OCI-LY7 (cell line): ENCODE measurements around the gene GTF2I.
"Not testable (repeated sequence)": the region's sequence is repeated elsewhere in the genome, so short reads cannot be mapped to it uniquely, and the experiment has no call there.

Experiments
- EZH2phosphoT487 ChIP-seq: fragments of 200-600 bp; sonication (generic); IDR thresholded peaks from 2 replicates; pipeline ENCODE4 v1.6.1; 2018; ENCODE audit warnings: low read depth, borderline replicate concordance, mild to moderate bottlenecking, mixed run types, antibody characterized with exemption, low read length, moderate library complexity, mixed read lengths
- TF ChIP-seq, protein P1 (sequence below): fragments of 200-600 bp; sonication (generic); conservative IDR thresholded peaks from 2 replicates; pipeline ENCODE4 v1.5.1; 2014; ENCODE audit warnings: mild to moderate bottlenecking, antibody characterized with exemption, low read length, moderate library complexity, mixed read lengths

DNA sequence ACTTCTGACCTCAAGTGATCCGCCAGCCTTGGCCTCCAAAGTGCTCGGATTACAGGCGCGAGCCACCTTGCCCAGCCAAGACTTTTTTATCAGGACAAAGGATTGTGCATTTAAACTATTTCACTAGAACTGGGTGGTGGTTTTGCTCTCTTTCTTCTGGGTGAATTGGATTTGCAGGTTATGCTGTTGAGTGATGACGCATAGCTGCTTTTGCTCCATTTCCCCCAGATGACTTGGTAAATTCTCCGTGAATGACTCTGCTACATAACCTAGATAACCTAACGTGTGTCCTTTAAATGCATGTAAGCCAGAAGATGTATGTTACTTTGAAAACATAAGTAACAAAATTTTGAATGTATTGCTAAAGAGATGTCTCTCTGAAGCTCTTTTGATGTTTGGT lies 100.8 kb downstream of the GTF2I start:
- TF ChIP-seq, protein P1, sequence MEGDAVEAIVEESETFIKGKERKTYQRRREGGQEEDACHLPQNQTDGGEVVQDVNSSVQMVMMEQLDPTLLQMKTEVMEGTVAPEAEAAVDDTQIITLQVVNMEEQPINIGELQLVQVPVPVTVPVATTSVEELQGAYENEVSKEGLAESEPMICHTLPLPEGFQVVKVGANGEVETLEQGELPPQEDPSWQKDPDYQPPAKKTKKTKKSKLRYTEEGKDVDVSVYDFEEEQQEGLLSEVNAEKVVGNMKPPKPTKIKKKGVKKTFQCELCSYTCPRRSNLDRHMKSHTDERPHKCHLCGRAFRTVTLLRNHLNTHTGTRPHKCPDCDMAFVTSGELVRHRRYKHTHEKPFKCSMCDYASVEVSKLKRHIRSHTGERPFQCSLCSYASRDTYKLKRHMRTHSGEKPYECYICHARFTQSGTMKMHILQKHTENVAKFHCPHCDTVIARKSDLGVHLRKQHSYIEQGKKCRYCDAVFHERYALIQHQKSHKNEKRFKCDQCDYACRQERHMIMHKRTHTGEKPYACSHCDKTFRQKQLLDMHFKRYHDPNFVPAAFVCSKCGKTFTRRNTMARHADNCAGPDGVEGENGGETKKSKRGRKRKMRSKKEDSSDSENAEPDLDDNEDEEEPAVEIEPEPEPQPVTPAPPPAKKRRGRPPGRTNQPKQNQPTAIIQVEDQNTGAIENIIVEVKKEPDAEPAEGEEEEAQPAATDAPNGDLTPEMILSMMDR: not testable (repeated sequence)
- TF ChIP-seq EZH2phosphoT487: not testable (repeated sequence)
